HEK293T (cell line): ENCODE data around the gene TBX21.

ENCODE experiments used
- ARNT ChIP-seq: fragments of 450-650 bp; IDR thresholded peaks from 2 replicates; pipeline ENCODE4 v1.6.1; 2017; ENCODE audit warnings: mild to moderate bottlenecking
- BHLHE40 ChIP-seq: fragments of 450-650 bp; IDR thresholded peaks from 2 replicates; pipeline ENCODE4 v1.6.1; 2016; ENCODE audit warnings: mild to moderate bottlenecking, moderate library complexity, borderline replicate concordance
- CTBP1 ChIP-seq: fragments of 450-650 bp; IDR thresholded peaks from 2 replicates; pipeline ENCODE4 v1.6.1; 2016; ENCODE audit warnings: borderline replicate concordance
- ELF4 ChIP-seq: fragments of 450-650 bp; IDR thresholded peaks from 2 replicates; pipeline ENCODE4 v1.6.1; 2017; ENCODE audit warnings: antibody characterized with exemption
- FOXA1 ChIP-seq: fragments of 450-650 bp; IDR thresholded peaks from 2 replicates; pipeline ENCODE4 v1.6.1; 2016; ENCODE audit warnings: mild to moderate bottlenecking
- FOXK2 ChIP-seq: fragments of 450-650 bp; IDR thresholded peaks from 2 replicates; pipeline ENCODE4 v1.6.1; 2016; ENCODE audit warnings: mild to moderate bottlenecking
- FOXM1 ChIP-seq: fragments of 450-650 bp; IDR thresholded peaks from 2 replicates; pipeline ENCODE4 v1.6.1; 2017; ENCODE audit warnings: mild to moderate bottlenecking, borderline replicate concordance
- HDGF ChIP-seq: fragments of 450-650 bp; IDR thresholded peaks from 2 replicates; pipeline ENCODE4 v1.6.1; 2017; ENCODE audit warnings: antibody characterized with exemption, borderline replicate concordance
- L3MBTL2 ChIP-seq: fragments of 450-650 bp; conservative IDR thresholded peaks from 2 replicates; pipeline ENCODE4 v1.6.1; 2016; ENCODE audit warnings: mild to moderate bottlenecking
- NFRKB ChIP-seq: fragments of 450-650 bp; IDR thresholded peaks from 2 replicates; pipeline ENCODE4 v1.6.1; 2016; ENCODE audit warnings: mild to moderate bottlenecking, moderate library complexity
- PKNOX1 ChIP-seq: fragments of 450-650 bp; IDR thresholded peaks from 2 replicates; pipeline ENCODE4 v1.6.1; 2016
- SP1 ChIP-seq: fragments of 450-650 bp; IDR thresholded peaks from 2 replicates; pipeline ENCODE4 v1.6.1; 2017
- SUZ12 ChIP-seq: fragments of 450-650 bp; IDR thresholded peaks from 2 replicates; pipeline ENCODE4 v1.6.1; 2016; ENCODE audit warnings: mild to moderate bottlenecking
- TARDBP ChIP-seq: fragments of 450-650 bp; IDR thresholded peaks from 2 replicates; pipeline ENCODE4 v1.6.1; 2016

- TF ChIP-seq HDGF (no peak), ARNT (no peak), L3MBTL2 (no peak), ELF4 (no peak), SUZ12 (no peak), BHLHE40 (no peak), SP1 (no peak), PKNOX1 (no peak), FOXA1 (no peak), FOXM1 (no peak), TARDBP (no peak), NFRKB (no peak), CTBP1 (no peak), FOXK2 (no peak)
These were observed 42.0 kb downstream of the TBX21 start for GRCh38 chr17:47774987-47775580.
